Peyer's patch (tissue), 4 donors: ENCODE measurements around the gene BLTP3A.
"Not testable (repeated sequence)": the region's sequence is repeated elsewhere in the genome, so short reads cannot be mapped to it uniquely, and the experiment has no call there.

Source experiments
- CTCF ChIP-seq, 6 experiments: fragments of 450-650 bp in 4 of 6; fragments of 200-600 bp in 2 of 6; sonication (generic) in 1 of 6; IDR thresholded peaks; one replicate each; pipeline ENCODE4 v1.5.1; 2017 to 2019; ENCODE audit warnings: antibody characterized with exemption in 6 of 6, mild to moderate bottlenecking in 3 of 6, moderate library complexity in 1 of 6
- POLR2A ChIP-seq, 2 donors: fragments of 450-650 bp; IDR thresholded peaks; one replicate each; pipeline ENCODE4 v1.5.1; 2017; ENCODE audit warnings: antibody characterized with exemption in 2 of 2, mild to moderate bottlenecking in 2 of 2, moderate library complexity in 2 of 2

DNA sequence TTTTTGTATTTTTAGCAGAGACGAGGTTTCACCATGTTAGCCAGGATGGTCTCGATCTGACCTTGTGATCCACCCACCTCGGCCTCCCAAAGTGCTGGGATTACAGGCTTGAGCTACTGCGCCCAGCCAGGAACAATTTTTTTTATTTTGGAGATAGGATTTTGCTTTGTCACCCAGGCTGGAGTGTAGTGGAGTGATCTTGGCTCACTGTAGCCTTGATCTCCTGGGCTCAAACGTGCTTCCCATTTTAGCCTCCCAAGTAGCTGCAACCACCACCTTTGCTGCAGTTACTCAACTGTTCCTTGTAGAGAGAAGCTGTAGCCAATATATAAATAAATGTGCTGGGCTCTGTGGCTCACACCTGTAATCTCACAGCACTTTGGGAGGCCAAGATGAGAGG lies 30.2 kb upstream of the BLTP3A start:
- TF ChIP-seq CTCF, POLR2A (IDR thresholded peaks at IDR 0.05): not testable (repeated sequence)
